HEK293T (cell line): ENCODE measurements around the gene RFTN2.

Experiments
- BHLHE40 ChIP-seq: fragments of 450-650 bp; IDR thresholded peaks from 2 replicates; pipeline ENCODE4 v1.6.1; 2016; ENCODE audit warnings: mild to moderate bottlenecking, moderate library complexity, borderline replicate concordance
- FOXA1 ChIP-seq: fragments of 450-650 bp; IDR thresholded peaks from 2 replicates; pipeline ENCODE4 v1.6.1; 2016; ENCODE audit warnings: mild to moderate bottlenecking
- TARDBP ChIP-seq: fragments of 450-650 bp; IDR thresholded peaks from 2 replicates; pipeline ENCODE4 v1.6.1; 2016
- ZNF384 ChIP-seq: fragments of 450-650 bp; IDR thresholded peaks from 2 replicates; pipeline ENCODE4 v1.6.1; 2016

- no peak for TF ChIP-seq TARDBP
- no peak for TF ChIP-seq ZNF384
- TF ChIP-seq FOXA1: no peak
- no peak for TF ChIP-seq BHLHE40
Observed at GRCh38 chr2:197669077-197669476, 6.3 kb downstream of the RFTN2 start.
